GM10266 (cell line): ENCODE data around the gene NIPSNAP3A.
A peak's percentile ranks its signal among the peaks of the same experiment; 100 is the strongest.

Source experiments
- DNase-seq: peaks from one replicate; pipeline ENCODE4 v3.0.0; 2012; ENCODE audit errors: extremely low spot score
- CTCF ChIP-seq: IDR thresholded peaks from 2 replicates; pipeline ENCODE4 v1.5.1; 2012; ENCODE audit warnings: mild to moderate bottlenecking, low read depth; ENCODE audit not compliant: control insufficient read depth, insufficient read depth; ENCODE audit errors: missing control alignments

NIPSNAP3A gene

GRCh38 chr9:104743376-104743985 lies 4.0 kb upstream of the NIPSNAP3A start:
- DNase-seq: peak; percentile 57

GRCh38 chr9:104745852-104746251 lies 1.6 kb upstream of the NIPSNAP3A start:
- no peak for DNase-seq
- no peak for TF ChIP-seq CTCF

More at GRCh38 chr9:104743376-104743985, 4.0 kb upstream of the NIPSNAP3A start:
- TF ChIP-seq CTCF: peak; percentile 70

- no peak for DNase-seq
- TF ChIP-seq CTCF: no peak
Observed at GRCh38 chr9:104746285-104746684, 1.2 kb upstream of the NIPSNAP3A start.

GRCh38 chr9:104746798-104747197 lies 685 bp upstream of the NIPSNAP3A start:
- DNase-seq: no peak

GRCh38 chr9:104747245-104747564 lies 278 bp upstream of the NIPSNAP3A start:
- no peak for DNase-seq
- TF ChIP-seq CTCF: no peak

More at GRCh38 chr9:104746798-104747197, 685 bp upstream of the NIPSNAP3A start:
- TF ChIP-seq CTCF: no peak

- no peak for DNase-seq
- TF ChIP-seq CTCF: no peak
Observed at GRCh38 chr9:104748359-104749031, 1.0 kb downstream of the NIPSNAP3A start.

DNA sequence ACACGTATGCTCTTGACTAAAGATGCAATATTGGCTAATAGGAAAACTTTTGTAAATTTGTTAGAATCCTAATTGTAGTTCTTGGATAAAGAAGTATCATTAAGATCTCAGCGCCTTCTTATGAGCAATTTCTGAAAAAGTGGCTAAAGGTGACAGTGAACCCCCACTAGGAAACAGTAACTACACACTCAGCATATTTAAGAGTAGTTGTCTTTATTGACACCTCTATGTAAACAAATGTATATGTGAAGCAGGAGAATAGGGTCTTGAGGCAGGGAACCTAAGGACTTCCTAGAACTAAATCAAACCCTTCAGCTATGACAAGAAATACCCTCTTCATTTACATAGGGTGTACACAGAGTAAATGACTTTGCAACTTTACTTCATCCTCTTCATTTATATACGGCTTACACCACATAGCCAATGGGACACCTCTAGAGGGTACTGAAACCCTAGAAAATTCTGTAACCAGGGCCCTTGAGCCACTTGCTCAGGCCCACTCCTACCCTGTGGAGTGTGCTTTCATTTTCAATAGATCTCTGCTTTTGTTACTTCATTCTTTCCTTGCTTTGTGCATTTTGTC lies 2.8 kb downstream of the NIPSNAP3A start:
- peak; percentile 17 for TF ChIP-seq CTCF

More for the DNA sequence above, 2.8 kb downstream of the NIPSNAP3A start:
- no peak for DNase-seq
